HepG2 (cell line): ENCODE data around the gene LOXL3. TPM values are rescaled to one million over a fixed set of nuclear protein-coding genes. Genes with fewer than 3 reads are reported as not detected.

ENCODE experiments used
- CHCHD3 ChIP-seq: sonication (generic); formaldehyde crosslinking; IDR thresholded peaks from 2 replicates; pipeline ENCODE4 v1.8.0; 2022; ENCODE audit warnings: mild to moderate bottlenecking, missing genetic modification reagents, moderate library complexity
- ELF3 ChIP-seq: IDR thresholded peaks from 2 replicates; pipeline ENCODE4 v1.6.1; 2016; ENCODE audit warnings: missing genetic modification reagents, missing compliant biosample characterization
- HMGA1 ChIP-seq: sonication (generic); formaldehyde crosslinking; conservative IDR thresholded peaks from 2 replicates; pipeline ENCODE4 v1.4.0; 2020; ENCODE audit warnings: missing genetic modification reagents
- HNF4G ChIP-seq, 2 experiments: sonication (generic) in 1 of 2; formaldehyde crosslinking in 1 of 2; IDR thresholded peaks; 2 replicates each; pipeline versions ENCODE4 v1.4.0 to v1.6.1; 2011 to 2020; ENCODE audit warnings: borderline replicate concordance in 2 of 2, low read depth in 2 of 2, mild to moderate bottlenecking in 2 of 2, low read length in 1 of 2, missing genetic modification reagents in 1 of 2, moderate library complexity in 1 of 2
- HNRNPUL1 ChIP-seq: fragments of 200-400 bp; formaldehyde crosslinking; IDR thresholded peaks from 2 replicates; pipeline ENCODE4 v1.6.1; 2017; ENCODE audit warnings: low read depth, mild to moderate bottlenecking, low read length, moderate library complexity
- NFE2L2 ChIP-seq: fragments of 150-350 bp; IDR thresholded peaks from 2 replicates; pipeline ENCODE4 v1.6.1; 2014; ENCODE audit warnings: low read length
- NR2F6 ChIP-seq, 2 experiments: IDR thresholded peaks; 2 replicates each; pipeline ENCODE4 v1.6.1; 2016; ENCODE audit warnings: antibody characterized with exemption in 1 of 2, mild to moderate bottlenecking in 1 of 2
- PAF1 ChIP-seq: IDR thresholded peaks from 2 replicates; pipeline ENCODE4 v1.6.1; 2016; ENCODE audit warnings: missing genetic modification reagents, missing compliant biosample characterization
- SALL1 ChIP-seq: sonication (generic); formaldehyde crosslinking; IDR thresholded peaks from 2 replicates; pipeline ENCODE4 v1.8.0; 2022; ENCODE audit warnings: mild to moderate bottlenecking, missing genetic modification reagents
- TCF7L2 ChIP-seq: IDR thresholded peaks from 2 replicates; pipeline ENCODE4 v1.6.1; 2011; ENCODE audit warnings: mild to moderate bottlenecking, low read depth, low read length, moderate library complexity
- ZFP41 ChIP-seq: sonication (generic); formaldehyde crosslinking; IDR thresholded peaks from 2 replicates; pipeline ENCODE4 v1.4.0; 2020; ENCODE audit warnings: mild to moderate bottlenecking, missing genetic modification reagents, borderline replicate concordance
- ZNF589 ChIP-seq: sonication (generic); formaldehyde crosslinking; conservative IDR thresholded peaks from 2 replicates; pipeline ENCODE4 v1.8.0; 2022; ENCODE audit warnings: mild to moderate bottlenecking, moderate library complexity, missing genetic modification reagents
- ZNF629 ChIP-seq: sonication (generic); formaldehyde crosslinking; conservative IDR thresholded peaks from 2 replicates; pipeline ENCODE4 v1.5.0; 2020; ENCODE audit warnings: missing genetic modification reagents
- ZNF749 ChIP-seq: sonication (generic); formaldehyde crosslinking; IDR thresholded peaks from 2 replicates; pipeline ENCODE4 v1.8.0; 2022; ENCODE audit warnings: mild to moderate bottlenecking, missing genetic modification reagents, moderate library complexity, borderline replicate concordance
- ZNF781 ChIP-seq: sonication (generic); formaldehyde crosslinking; IDR thresholded peaks from 2 replicates; pipeline ENCODE4 v1.5.1; 2020; ENCODE audit warnings: borderline replicate concordance, mild to moderate bottlenecking, missing genetic modification reagents; ENCODE audit errors: not compliant biosample characterization
- ZSCAN21 ChIP-seq: sonication (generic); formaldehyde crosslinking; IDR thresholded peaks from 2 replicates; pipeline ENCODE4 v1.8.0; 2022; ENCODE audit warnings: mild to moderate bottlenecking, missing genetic modification reagents, moderate library complexity, borderline replicate concordance
- ZSCAN25 ChIP-seq: sonication (generic); formaldehyde crosslinking; IDR thresholded peaks from 2 replicates; pipeline ENCODE4 v1.8.0; 2022; ENCODE audit warnings: mild to moderate bottlenecking, missing genetic modification reagents
- polyA plus RNA-seq, 8 experiments: library from polyadenylated mRNA; depleted of rRNA in 3 of 8; stranded (reverse) in 7 of 8; unstranded in 1 of 8; fragments of >200 nt; fragmentation: Illumina TruSeq in 4 of 8; extraction: Trizol in 4 of 8; gene quantifications; 2 replicates each; pipeline versions ENCODE4 v1.2.1 to v1.2.3, GENCODE V29; 2011 to 2016; ENCODE audit warnings: low read depth in 4 of 8, missing spikeins in 1 of 8, mixed read lengths in 1 of 8; ENCODE audit not compliant: insufficient read depth in 1 of 8
- total RNA-seq, 5 experiments: library from RNA; depleted of rRNA; stranded (reverse); fragments of >200 nt; fragmentation: Illumina TruSeq; extraction: Trizol; gene quantifications; 2 replicates each; pipeline ENCODE4 v1.2.3, GENCODE V29; 2016; ENCODE audit warnings: low read depth in 1 of 5
- TF ChIP-seq, protein P1 (sequence below): sonication (generic); formaldehyde crosslinking; IDR thresholded peaks from 2 replicates; pipeline ENCODE4 v1.5.0; 2020; ENCODE audit warnings: missing genetic modification reagents, mild to moderate bottlenecking, borderline replicate concordance
- TF ChIP-seq, protein P2 (sequence below): sonication (generic); formaldehyde crosslinking; IDR thresholded peaks from 2 replicates; pipeline ENCODE4 v1.4.0; 2020; ENCODE audit warnings: mild to moderate bottlenecking, missing genetic modification reagents
- TF ChIP-seq, protein P3 (sequence below): sonication (generic); formaldehyde crosslinking; IDR thresholded peaks from 2 replicates; pipeline ENCODE4 v1.4.0; 2020; ENCODE audit warnings: missing genetic modification reagents, mild to moderate bottlenecking, borderline replicate concordance
- TF ChIP-seq, protein P4 (sequence below): sonication (generic); formaldehyde crosslinking; IDR thresholded peaks from 2 replicates; pipeline ENCODE4 v1.4.0; 2020; ENCODE audit warnings: missing genetic modification reagents, borderline replicate concordance

LOXL3 gene
- total and polyA plus RNA-seq, 2 of the 13 experiments (the other 11 are each of a cell fraction or from before 2014, with no cell fraction given), result 0.55 to 6.5 TPM

DNA sequence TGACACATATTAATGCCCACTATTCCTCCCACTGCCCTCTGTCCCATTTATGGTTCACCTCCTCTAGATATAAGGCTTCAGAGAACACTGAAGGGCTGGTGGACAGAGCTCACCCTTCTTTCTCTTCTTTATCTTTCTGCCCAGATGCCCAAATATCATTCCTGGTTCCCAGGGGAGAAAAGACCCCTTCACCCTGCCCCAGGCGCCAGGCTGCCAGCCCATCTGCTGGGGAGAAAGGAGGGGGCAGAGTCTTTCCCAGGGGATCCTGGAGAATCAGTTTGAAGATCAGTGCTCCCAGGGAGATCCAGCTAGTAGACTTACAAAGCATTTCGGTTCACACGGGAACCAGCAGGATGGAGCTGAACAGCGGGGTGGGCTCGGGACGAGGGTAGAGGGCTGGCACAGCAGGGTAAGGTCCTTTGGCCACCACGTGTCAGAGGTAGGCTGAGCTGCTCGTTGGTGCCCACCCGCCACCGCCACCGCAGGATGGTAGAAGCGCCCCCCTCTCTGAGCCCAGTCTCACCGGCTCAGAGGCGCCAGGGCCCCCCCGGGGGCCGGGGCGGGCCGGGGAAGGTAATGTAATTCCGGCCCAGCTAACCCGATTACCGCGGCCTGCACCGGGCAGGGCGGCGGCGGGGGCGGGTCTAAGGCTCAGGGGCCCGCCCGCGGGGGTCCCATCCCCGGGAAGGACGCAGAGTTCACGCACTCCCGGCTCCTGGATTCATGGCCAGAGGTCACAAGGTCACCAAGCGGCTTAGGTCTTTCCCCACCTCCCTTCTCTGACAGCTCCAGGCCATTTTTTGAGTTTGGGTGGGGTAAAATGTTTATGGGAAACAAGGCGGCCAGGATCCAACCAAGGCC, 40.8 kb downstream of the LOXL3 start (continued):
- TF ChIP-seq, protein P1, sequence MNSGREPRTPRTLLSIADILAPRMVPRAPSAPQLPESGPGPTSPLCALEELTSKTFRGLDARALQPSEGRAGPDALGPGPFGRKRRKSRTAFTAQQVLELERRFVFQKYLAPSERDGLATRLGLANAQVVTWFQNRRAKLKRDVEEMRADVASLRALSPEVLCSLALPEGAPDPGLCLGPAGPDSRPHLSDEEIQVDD (CRISPR knock-in tag), result no peak
- TF ChIP-seq, protein P2, sequence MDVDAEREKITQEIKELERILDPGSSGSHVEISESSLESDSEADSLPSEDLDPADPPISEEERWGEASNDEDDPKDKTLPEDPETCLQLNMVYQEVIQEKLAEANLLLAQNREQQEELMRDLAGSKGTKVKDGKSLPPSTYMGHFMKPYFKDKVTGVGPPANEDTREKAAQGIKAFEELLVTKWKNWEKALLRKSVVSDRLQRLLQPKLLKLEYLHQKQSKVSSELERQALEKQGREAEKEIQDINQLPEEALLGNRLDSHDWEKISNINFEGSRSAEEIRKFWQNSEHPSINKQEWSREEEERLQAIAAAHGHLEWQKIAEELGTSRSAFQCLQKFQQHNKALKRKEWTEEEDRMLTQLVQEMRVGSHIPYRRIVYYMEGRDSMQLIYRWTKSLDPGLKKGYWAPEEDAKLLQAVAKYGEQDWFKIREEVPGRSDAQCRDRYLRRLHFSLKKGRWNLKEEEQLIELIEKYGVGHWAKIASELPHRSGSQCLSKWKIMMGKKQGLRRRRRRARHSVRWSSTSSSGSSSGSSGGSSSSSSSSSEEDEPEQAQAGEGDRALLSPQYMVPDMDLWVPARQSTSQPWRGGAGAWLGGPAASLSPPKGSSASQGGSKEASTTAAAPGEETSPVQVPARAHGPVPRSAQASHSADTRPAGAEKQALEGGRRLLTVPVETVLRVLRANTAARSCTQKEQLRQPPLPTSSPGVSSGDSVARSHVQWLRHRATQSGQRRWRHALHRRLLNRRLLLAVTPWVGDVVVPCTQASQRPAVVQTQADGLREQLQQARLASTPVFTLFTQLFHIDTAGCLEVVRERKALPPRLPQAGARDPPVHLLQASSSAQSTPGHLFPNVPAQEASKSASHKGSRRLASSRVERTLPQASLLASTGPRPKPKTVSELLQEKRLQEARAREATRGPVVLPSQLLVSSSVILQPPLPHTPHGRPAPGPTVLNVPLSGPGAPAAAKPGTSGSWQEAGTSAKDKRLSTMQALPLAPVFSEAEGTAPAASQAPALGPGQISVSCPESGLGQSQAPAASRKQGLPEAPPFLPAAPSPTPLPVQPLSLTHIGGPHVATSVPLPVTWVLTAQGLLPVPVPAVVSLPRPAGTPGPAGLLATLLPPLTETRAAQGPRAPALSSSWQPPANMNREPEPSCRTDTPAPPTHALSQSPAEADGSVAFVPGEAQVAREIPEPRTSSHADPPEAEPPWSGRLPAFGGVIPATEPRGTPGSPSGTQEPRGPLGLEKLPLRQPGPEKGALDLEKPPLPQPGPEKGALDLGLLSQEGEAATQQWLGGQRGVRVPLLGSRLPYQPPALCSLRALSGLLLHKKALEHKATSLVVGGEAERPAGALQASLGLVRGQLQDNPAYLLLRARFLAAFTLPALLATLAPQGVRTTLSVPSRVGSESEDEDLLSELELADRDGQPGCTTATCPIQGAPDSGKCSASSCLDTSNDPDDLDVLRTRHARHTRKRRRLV (CRISPR knock-in tag), result no peak
- TF ChIP-seq PAF1 (CRISPR knock-in tag) (no peak), NFE2L2 (no peak), ZNF589 (CRISPR knock-in tag) (0 out of 2 replicates have a peak, but pooled peaks have one; percentile 29), ZSCAN25 (no peak), ZNF749 (CRISPR knock-in tag) (no peak), HNRNPUL1 (no peak), HMGA1 (CRISPR knock-in tag) (no peak), SALL1 (no peak), ZNF781 (CRISPR knock-in tag) (peak; percentile 36), TCF7L2 (no peak), HNF4G (IDR thresholded peaks at IDR 0.05; ENCODE audit: borderline replicate concordance, low read depth, low read length) (peak; percentile 44; the same call in 1 of the 2 replicates), HNF4G (CRISPR knock-in tag; IDR thresholded peaks at IDR 0.05; ENCODE audit: borderline replicate concordance, low read depth) (no peak), ELF3 (CRISPR knock-in tag) (no peak), NR2F6 (IDR thresholded peaks at IDR 0.05) (peak; percentile 91), NR2F6 (CRISPR knock-in tag; IDR thresholded peaks at IDR 0.05) (peak; percentile 90), CHCHD3 (no peak), ZNF629 (CRISPR knock-in tag) (no peak), ZFP41 (CRISPR knock-in tag) (no peak), ZSCAN21 (CRISPR knock-in tag) (no peak)
- TF ChIP-seq, protein P3, sequence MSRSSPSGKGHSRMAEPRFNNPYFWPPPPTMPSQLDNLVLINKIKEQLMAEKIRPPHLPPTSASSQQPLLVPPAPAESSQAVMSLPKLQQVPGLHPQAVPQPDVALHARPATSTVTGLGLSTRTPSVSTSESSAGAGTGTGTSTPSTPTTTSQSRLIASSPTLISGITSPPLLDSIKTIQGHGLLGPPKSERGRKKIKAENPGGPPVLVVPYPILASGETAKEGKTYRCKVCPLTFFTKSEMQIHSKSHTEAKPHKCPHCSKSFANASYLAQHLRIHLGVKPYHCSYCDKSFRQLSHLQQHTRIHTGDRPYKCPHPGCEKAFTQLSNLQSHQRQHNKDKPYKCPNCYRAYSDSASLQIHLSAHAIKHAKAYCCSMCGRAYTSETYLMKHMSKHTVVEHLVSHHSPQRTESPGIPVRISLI (CRISPR knock-in tag), result no peak
- TF ChIP-seq, protein P4, sequence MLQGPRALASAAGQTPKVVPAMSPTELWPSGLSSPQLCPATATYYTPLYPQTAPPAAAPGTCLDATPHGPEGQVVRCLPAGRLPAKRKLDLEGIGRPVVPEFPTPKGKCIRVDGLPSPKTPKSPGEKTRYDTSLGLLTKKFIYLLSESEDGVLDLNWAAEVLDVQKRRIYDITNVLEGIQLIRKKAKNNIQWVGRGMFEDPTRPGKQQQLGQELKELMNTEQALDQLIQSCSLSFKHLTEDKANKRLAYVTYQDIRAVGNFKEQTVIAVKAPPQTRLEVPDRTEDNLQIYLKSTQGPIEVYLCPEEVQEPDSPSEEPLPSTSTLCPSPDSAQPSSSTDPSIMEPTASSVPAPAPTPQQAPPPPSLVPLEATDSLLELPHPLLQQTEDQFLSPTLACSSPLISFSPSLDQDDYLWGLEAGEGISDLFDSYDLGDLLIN (CRISPR knock-in tag), result no peak
